H9 (cell line): ENCODE data around the gene GRAMD1B. TPM values are rescaled to one million over a fixed set of nuclear protein-coding genes. Genes with fewer than 3 reads are reported as not detected.

Experiments used
- DNase-seq: peaks from one replicate; pipeline ENCODE4 v3.0.0-alpha.2; 2017
- H2AFZ ChIP-seq: one replicate; pipeline ENCODE4 v1.6.1; 2013; ENCODE audit warnings: mild to moderate bottlenecking, low read length, control low read depth, moderate library complexity
- H2AK5ac ChIP-seq: 2 replicates; pipeline ENCODE4 v1.6.1; 2013; ENCODE audit warnings: low read length, control low read depth, mixed read lengths; ENCODE audit not compliant: insufficient read length
- H2BK120ac ChIP-seq: one replicate; pipeline ENCODE4 v1.6.1; 2013; ENCODE audit warnings: low read depth, mild to moderate bottlenecking, low read length, control low read depth, inconsistent platforms; ENCODE audit not compliant: poor library complexity, severe bottlenecking
- H2BK12ac ChIP-seq: 2 replicates; pipeline ENCODE4 v1.6.1; 2013; ENCODE audit warnings: low read length, control low read depth, mixed read lengths, low read depth; ENCODE audit not compliant: insufficient read length
- H2BK15ac ChIP-seq: 2 replicates; pipeline ENCODE4 v1.6.1; 2013; ENCODE audit warnings: low read depth, low read length, control low read depth
- H2BK20ac ChIP-seq: one replicate; pipeline ENCODE4 v1.6.1; 2013; ENCODE audit warnings: low read depth, mild to moderate bottlenecking, low read length, control low read depth, inconsistent platforms; ENCODE audit not compliant: poor library complexity, severe bottlenecking
- H2BK5ac ChIP-seq: 2 replicates; pipeline ENCODE4 v1.6.1; 2013; ENCODE audit warnings: low read length, control low read depth, mixed read lengths; ENCODE audit not compliant: insufficient read length
- H3K14ac ChIP-seq: 2 replicates; pipeline ENCODE4 v1.6.1; 2013; ENCODE audit warnings: low read length, control low read depth; ENCODE audit not compliant: insufficient read depth
- H3K18ac ChIP-seq: 2 replicates; pipeline ENCODE4 v1.6.1; 2013; ENCODE audit warnings: low read depth, mild to moderate bottlenecking, mixed read lengths, low read length, control low read depth; ENCODE audit not compliant: insufficient read length
- H3K23ac ChIP-seq: 2 replicates; pipeline ENCODE4 v1.6.1; 2013; ENCODE audit warnings: low read length, control low read depth, mixed read lengths, low read depth; ENCODE audit not compliant: insufficient read length
- H3K23me2 ChIP-seq: 2 replicates; pipeline ENCODE4 v1.6.1; 2013; ENCODE audit warnings: low read depth, mild to moderate bottlenecking, mixed read lengths, low read length, control low read depth; ENCODE audit not compliant: insufficient read length, poor library complexity, severe bottlenecking
- H3K27ac ChIP-seq: 2 replicates; pipeline ENCODE4 v1.5.1; 2013; ENCODE audit warnings: low read length, control low read depth, mixed read lengths, low read depth; ENCODE audit not compliant: insufficient read length
- H3K27me3 ChIP-seq: 2 replicates; pipeline ENCODE4 v1.6.1; 2013; ENCODE audit warnings: low read length, control low read depth, inconsistent platforms; ENCODE audit not compliant: insufficient read depth
- H3K4ac ChIP-seq: 2 replicates; pipeline ENCODE4 v1.6.1; 2013; ENCODE audit warnings: low read depth, mild to moderate bottlenecking, control low read depth, inconsistent platforms, low read length, moderate library complexity
- H3K4me1 ChIP-seq: 2 replicates; pipeline ENCODE4 v1.6.1; 2013; ENCODE audit warnings: low read length, control low read depth, inconsistent platforms; ENCODE audit not compliant: insufficient read depth
- H3K4me2 ChIP-seq: 2 replicates; pipeline ENCODE4 v1.6.1; 2013; ENCODE audit warnings: low read length, control low read depth, mixed read lengths; ENCODE audit not compliant: insufficient read length, insufficient read depth
- H3K56ac ChIP-seq: 2 replicates; pipeline ENCODE4 v1.6.1; 2013; ENCODE audit warnings: low read depth, mild to moderate bottlenecking, mixed read lengths, low read length, control low read depth; ENCODE audit not compliant: insufficient read length
- H3K79me1 ChIP-seq: 2 replicates; pipeline ENCODE4 v1.6.1; 2013; ENCODE audit warnings: low read depth, mild to moderate bottlenecking, moderate library complexity, low read length, control low read depth, inconsistent platforms; ENCODE audit not compliant: insufficient read depth, poor library complexity, severe bottlenecking
- H3K79me2 ChIP-seq: 2 replicates; pipeline ENCODE4 v1.6.1; 2013; ENCODE audit warnings: low read length, control low read depth, inconsistent platforms; ENCODE audit not compliant: insufficient read depth
- H3K9ac ChIP-seq: 2 replicates; pipeline ENCODE4 v1.6.1; 2013; ENCODE audit warnings: low read length, control low read depth, mixed read lengths; ENCODE audit not compliant: insufficient read length; ENCODE audit errors: extremely low read depth
- H3K9me3 ChIP-seq: one replicate; pipeline ENCODE4 v1.6.1; 2013; ENCODE audit warnings: low read depth, low read length, inconsistent platforms; ENCODE audit not compliant: control insufficient read depth
- H3T11ph ChIP-seq: one replicate; pipeline ENCODE4 v1.6.1; 2013; ENCODE audit warnings: mild to moderate bottlenecking, low read length, control low read depth, inconsistent platforms
- H4K20me1 ChIP-seq: one replicate; pipeline ENCODE4 v1.6.1; 2013; ENCODE audit not compliant: control insufficient read depth, insufficient read length, insufficient read depth
- H4K5ac ChIP-seq: 2 replicates; pipeline ENCODE4 v1.6.1; 2013; ENCODE audit warnings: low read depth, mild to moderate bottlenecking, mixed read lengths, low read length, control low read depth; ENCODE audit not compliant: insufficient read length
- H4K8ac ChIP-seq: replicated peaks from 2 replicates; pipeline ENCODE4 v1.6.1; 2013; ENCODE audit warnings: low read length, control low read depth, mixed read lengths, low read depth; ENCODE audit not compliant: insufficient read length
- H4K91ac ChIP-seq: 2 replicates; pipeline ENCODE4 v1.6.1; 2013; ENCODE audit warnings: low read depth, mild to moderate bottlenecking, moderate library complexity, mixed read lengths, low read length, control low read depth; ENCODE audit not compliant: insufficient read length
- H3K27ac Mint-ChIP-seq, 3 experiments: 2 replicates in 2 of 3; 3 replicates in 1 of 3; pipeline ENCODE4 v1.8.0; 2020 to 2021; ENCODE audit warnings: mixed read lengths in 3 of 3, mild to moderate bottlenecking in 1 of 3, moderate library complexity in 1 of 3
- H3K27me3 Mint-ChIP-seq: 2 replicates; pipeline ENCODE4 v1.8.0; 2021; ENCODE audit warnings: low read depth, mild to moderate bottlenecking, moderate library complexity, mixed read lengths
- H3K36me3 Mint-ChIP-seq, 3 experiments: 2 replicates in 2 of 3; 3 replicates in 1 of 3; pipeline ENCODE4 v1.8.0; 2020 to 2021; ENCODE audit warnings: low read depth in 3 of 3, mixed read lengths in 3 of 3; ENCODE audit not compliant: insufficient read depth in 1 of 3
- H3K4me1 Mint-ChIP-seq, 2 experiments: 2 replicates each; pipeline ENCODE4 v1.8.0; 2020; ENCODE audit warnings: mixed read lengths in 2 of 2
- H3K4me3 Mint-ChIP-seq, 2 experiments: 2 replicates in 1 of 2; 3 replicates in 1 of 2; pipeline ENCODE4 v1.8.0; 2020 to 2021; ENCODE audit warnings: mild to moderate bottlenecking in 2 of 2, mixed read lengths in 2 of 2, moderate library complexity in 1 of 2
- H3K9me3 Mint-ChIP-seq, 2 experiments: 2 replicates in 1 of 2; 3 replicates in 1 of 2; pipeline ENCODE4 v1.8.0; 2020; ENCODE audit warnings: mild to moderate bottlenecking in 2 of 2, mixed read lengths in 2 of 2, moderate library complexity in 1 of 2
- CTCF ChIP-seq: fragments of 200-600 bp; sonication (generic); conservative IDR thresholded peaks from 3 replicates; pipeline ENCODE4 v1.8.0; 2021; ENCODE audit warnings: antibody characterized with exemption, mild to moderate bottlenecking
- WGBS: extraction: QIAGEN DNeasy Blood & Tissue Kit; methylation state at CpG from one replicate; pipeline ENCODE4 v1.1.7; 2013; ENCODE audit warnings: missing lambda C conversion rate, low lambda C conversion rate, mixed read lengths; ENCODE audit not compliant: insufficient read length; ENCODE audit errors: extremely low coverage; 5-methylcytosine and 5-hydroxymethylcytosine counted together
- total RNA-seq: library from RNA; stranded (reverse); gene quantifications from 2 replicates; pipeline ENCODE4 v1.2.1, GENCODE V29; 2021

Gene GRAMD1B
- total RNA-seq, 1 experiment from 2014 or later, result 25.9 TPM

- Histone ChIP-seq H3K79me1 (no peaks in the 10 kb centered on the region), H3K23me2 (no peaks in the 10 kb centered on the region), H2BK12ac (no peak overlapping the region), H3K4ac (no peak overlapping the region), H4K8ac (no peak overlapping the region), H2BK120ac (no peak overlapping the region), H3K4me1 (peaks cover 2% of the 10 kb centered on the region; the same call in 1 of the 2 replicates), H3K9me3 (no peaks in the 10 kb centered on the region), H2AFZ (no peak overlapping the region), H3K18ac (no peak overlapping the region), H3K23ac (no peak overlapping the region), H2BK20ac (no peak overlapping the region), H3K56ac (no peak overlapping the region), H3K27ac (no peak overlapping the region), H2BK5ac (no peak overlapping the region), H4K91ac (no peak overlapping the region), H4K20me1 (no peaks in the 10 kb centered on the region), H3K9ac (no peak overlapping the region), H3K14ac (no peak overlapping the region), H3K79me2 (no peaks in the 10 kb centered on the region), H4K5ac (no peak overlapping the region), H2AK5ac (no peak overlapping the region), H3K27me3 (no peaks in the 10 kb centered on the region), H3K4me2 (no peak overlapping the region), H2BK15ac (no peak overlapping the region), H3T11ph (no peak overlapping the region)
- Mint-ChIP-seq H3K4me3 (no peak overlapping the region), H3K27ac (peak overlapping the region in 1 of 3 experiments; percentile 18; a peak in 2 of 7 replicates), H3K4me1 (peaks cover 30% of the 10 kb centered on the region in 2 experiments), H3K36me3 (peaks cover 0 to 27% (median 19%) of the 10 kb centered on the region in 3 experiments; a peak in 4 of 7 replicates), H3K27me3 (no peaks in the 10 kb centered on the region), H3K9me3 (no peaks in the 10 kb centered on the region)
- DNase-seq, result no peak
- WGBS, result no CpG with 5 or more reads among the region's 8 CpGs
- TF ChIP-seq CTCF, result no peak
Observed at GRCh38 chr11:123483058-123483457, 53.0 kb downstream of the GRAMD1B start.
